ENCODE data around the gene FAN1. TPM values are rescaled to one million over a fixed set of nuclear protein-coding genes. Genes with fewer than 3 reads are reported as not detected.

FAN1 gene
- total RNA-seq, 2 donors from 2014 or later, result 25.0 to 26.0 TPM

DNA sequence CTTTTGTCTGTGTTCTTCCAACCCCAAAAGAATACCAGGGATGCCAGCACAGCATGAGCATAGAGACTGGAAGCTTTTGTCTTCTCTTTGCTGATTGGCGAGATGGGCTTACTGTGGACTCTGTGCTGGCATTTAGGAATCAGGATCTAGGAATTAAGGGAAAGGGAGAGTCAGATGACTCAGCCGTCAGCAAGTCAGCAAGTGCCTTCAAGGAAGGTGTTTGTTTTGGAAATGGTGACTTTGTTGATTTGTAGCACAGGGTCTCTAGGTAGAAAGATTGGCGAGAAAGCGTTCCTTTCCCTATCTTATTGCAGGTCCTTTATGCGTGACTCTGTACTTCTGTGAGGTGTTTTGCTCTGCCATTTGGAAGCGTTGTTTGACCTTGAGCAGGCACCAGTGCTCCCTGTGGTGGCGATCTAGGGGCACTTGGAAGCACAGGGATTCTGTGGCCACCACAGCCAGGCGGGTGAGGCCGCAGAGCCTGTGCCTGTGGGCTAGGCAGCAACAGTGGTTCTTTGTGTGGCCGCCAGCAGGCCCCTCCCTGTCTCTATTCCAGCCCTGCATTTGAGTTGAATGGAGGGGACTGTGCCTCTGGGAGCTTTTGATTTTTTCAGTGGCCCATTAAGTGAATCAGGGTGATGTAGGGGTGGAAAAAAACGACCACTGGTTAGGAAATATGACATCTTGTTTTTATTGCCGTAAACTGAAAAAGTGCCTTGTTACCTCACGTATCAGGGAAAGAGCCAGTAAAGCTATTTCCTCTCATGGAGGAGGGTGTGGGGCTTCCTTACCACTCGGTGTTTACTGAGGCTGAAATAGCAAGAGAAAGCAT lies 19.0 kb downstream of the FAN1 start:
- Histone ChIP-seq H3K4me1 (replicated peaks) (no peaks in the 10 kb centered on the region), H3K36me3 (peaks cover 9 to 10% of the 10 kb centered on the region in 2 donors), H3K27me3 (replicated peaks; ENCODE audit: insufficient read depth) (no peaks in the 10 kb centered on the region), H3K9me3 (no peaks in the 10 kb centered on the region), H3K27ac (peak overlapping the region in 1 of 2 donors; percentile 13), H3K4me3 (no peak overlapping the region)
- intact Hi-C loops (cut with DNase I), result loop anchor here (10.0 kb wide), 1 partner anchor 62 kb away; no protein-coding TSS in a partner anchor
- TF ChIP-seq, protein P1, sequence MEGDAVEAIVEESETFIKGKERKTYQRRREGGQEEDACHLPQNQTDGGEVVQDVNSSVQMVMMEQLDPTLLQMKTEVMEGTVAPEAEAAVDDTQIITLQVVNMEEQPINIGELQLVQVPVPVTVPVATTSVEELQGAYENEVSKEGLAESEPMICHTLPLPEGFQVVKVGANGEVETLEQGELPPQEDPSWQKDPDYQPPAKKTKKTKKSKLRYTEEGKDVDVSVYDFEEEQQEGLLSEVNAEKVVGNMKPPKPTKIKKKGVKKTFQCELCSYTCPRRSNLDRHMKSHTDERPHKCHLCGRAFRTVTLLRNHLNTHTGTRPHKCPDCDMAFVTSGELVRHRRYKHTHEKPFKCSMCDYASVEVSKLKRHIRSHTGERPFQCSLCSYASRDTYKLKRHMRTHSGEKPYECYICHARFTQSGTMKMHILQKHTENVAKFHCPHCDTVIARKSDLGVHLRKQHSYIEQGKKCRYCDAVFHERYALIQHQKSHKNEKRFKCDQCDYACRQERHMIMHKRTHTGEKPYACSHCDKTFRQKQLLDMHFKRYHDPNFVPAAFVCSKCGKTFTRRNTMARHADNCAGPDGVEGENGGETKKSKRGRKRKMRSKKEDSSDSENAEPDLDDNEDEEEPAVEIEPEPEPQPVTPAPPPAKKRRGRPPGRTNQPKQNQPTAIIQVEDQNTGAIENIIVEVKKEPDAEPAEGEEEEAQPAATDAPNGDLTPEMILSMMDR (IDR thresholded peaks at IDR 0.05), result no peak
- TF ChIP-seq POLR2A (IDR thresholded peaks at IDR 0.05), result no peak
- no peak for TF ChIP-seq POLR2AphosphoS5 (IDR thresholded peaks at IDR 0.05)
- 60% methylated on average over 13 of the region's 14 CpGs for WGBS
- DNase-seq (ENCODE audit: low spot score), result no peak

DNA sequence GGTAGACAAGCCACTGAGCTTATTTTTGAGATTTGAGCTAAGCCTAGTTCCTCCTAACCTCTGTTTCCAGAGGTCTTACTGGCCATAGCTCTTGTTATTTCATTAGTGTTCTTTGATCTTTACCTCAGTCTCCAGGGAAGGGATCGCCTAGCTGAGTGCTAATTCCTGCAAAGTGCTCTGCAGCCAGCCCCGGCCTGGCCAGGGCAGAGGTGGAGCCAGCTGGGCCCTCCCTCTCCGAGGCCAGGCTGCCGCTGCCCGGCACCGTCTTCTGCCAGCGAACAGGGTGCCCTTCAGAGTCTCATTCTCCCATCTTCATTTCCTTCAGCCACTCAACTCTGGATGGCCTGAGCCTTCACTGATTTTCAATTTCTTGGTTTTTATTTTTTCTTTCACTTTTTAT lies 19.7 kb downstream of the FAN1 start:
- no peak for DNase-seq (ENCODE audit: low spot score)
- WGBS, result 65% methylated on average over 7 of the region's 7 CpGs
- no peak overlapping the region for H3K4me3 ChIP-seq
- H3K9me3 ChIP-seq, result no peaks in the 10 kb centered on the region
- no peak for TF ChIP-seq POLR2AphosphoS5 (IDR thresholded peaks at IDR 0.05)
- no peak for TF ChIP-seq POLR2A (IDR thresholded peaks at IDR 0.05)
- TF ChIP-seq, protein P1 (IDR thresholded peaks at IDR 0.05), result no peak
- no peaks in the 10 kb centered on the region for H3K27me3 ChIP-seq (replicated peaks; ENCODE audit: insufficient read depth)
- peak overlapping the region in 1 of 2 donors; percentile 13 for H3K27ac ChIP-seq
- intact Hi-C loops (cut with DNase I), result loop anchor here (10.0 kb wide), 1 partner anchor 61 kb away; no protein-coding TSS in a partner anchor
- H3K4me1 ChIP-seq (replicated peaks), result no peaks in the 10 kb centered on the region
- H3K36me3 ChIP-seq, result peaks cover 9 to 10% of the 10 kb centered on the region in 2 donors

DNA sequence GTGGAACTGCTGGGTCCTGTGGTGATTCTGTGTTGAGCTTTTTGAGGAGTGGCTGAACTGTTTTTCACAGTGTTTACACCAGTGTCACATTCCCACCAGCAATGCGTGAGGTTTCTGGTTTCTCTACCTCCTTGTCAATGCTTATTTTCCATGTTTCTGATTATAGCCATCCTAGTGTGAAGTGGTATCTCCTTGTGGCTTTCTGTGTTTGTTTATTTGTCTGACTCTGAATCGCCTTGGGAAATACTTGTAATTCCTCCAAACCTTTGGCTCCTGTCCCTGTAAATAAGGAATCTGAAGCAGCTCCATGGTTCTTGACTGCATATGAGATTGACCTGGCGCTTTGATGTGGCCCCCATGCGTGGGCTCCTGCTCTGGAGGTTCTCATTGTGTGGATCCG lies 20.6 kb downstream of the FAN1 start:
- no peaks in the 10 kb centered on the region for H3K9me3 ChIP-seq
- intact Hi-C loops (cut with DNase I), result loop anchor here (10.0 kb wide), 1 partner anchor 60 kb away; no protein-coding TSS in a partner anchor
- no peak for DNase-seq (ENCODE audit: low spot score)
- TF ChIP-seq, protein P1 (IDR thresholded peaks at IDR 0.05), result no peak
- TF ChIP-seq POLR2A (IDR thresholded peaks at IDR 0.05) (no peak), POLR2AphosphoS5 (IDR thresholded peaks at IDR 0.05) (no peak)
- H3K4me1 ChIP-seq (replicated peaks), result no peaks in the 10 kb centered on the region
- WGBS, result 82% methylated on average over 5 of the region's 5 CpGs
- peaks cover 9 to 10% of the 10 kb centered on the region in 2 donors for H3K36me3 ChIP-seq
- no peak overlapping the region for H3K4me3 ChIP-seq
- H3K27ac ChIP-seq, result no peak overlapping the region
- H3K27me3 ChIP-seq (replicated peaks; ENCODE audit: insufficient read depth), result no peaks in the 10 kb centered on the region

DNA sequence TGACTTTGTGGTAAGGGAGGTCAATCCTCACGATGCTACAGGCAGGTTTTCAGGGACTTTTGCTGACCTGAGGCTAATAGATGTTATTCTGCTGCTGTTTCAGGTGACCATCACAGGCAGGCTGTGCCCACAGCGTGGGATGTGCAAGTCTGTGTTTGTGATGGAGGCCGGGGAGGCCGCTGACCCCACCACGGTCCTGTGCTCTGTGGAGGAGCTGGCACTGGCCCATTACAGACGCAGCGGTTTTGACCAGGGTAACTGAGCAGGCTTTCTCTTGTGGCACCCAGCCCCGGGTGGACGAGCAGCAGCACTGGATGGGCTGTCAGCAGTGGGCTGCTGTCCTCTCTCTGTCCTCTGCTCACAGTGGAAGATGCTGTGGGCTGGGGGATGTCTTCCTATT lies 22.0 kb downstream of the FAN1 start:
- Histone ChIP-seq H3K9me3 (no peaks in the 10 kb centered on the region), H3K27ac (no peak overlapping the region), H3K27me3 (replicated peaks; ENCODE audit: insufficient read depth) (no peaks in the 10 kb centered on the region), H3K4me1 (replicated peaks) (no peaks in the 10 kb centered on the region), H3K4me3 (no peak overlapping the region), H3K36me3 (peaks cover 9 to 10% of the 10 kb centered on the region in 2 donors)
- no peak for DNase-seq (ENCODE audit: low spot score)
- intact Hi-C loops (cut with DNase I), result loop anchor here (10.0 kb wide), 1 partner anchor 59 kb away; no protein-coding TSS in a partner anchor
- TF ChIP-seq POLR2AphosphoS5 (IDR thresholded peaks at IDR 0.05) (no peak), POLR2A (IDR thresholded peaks at IDR 0.05) (no peak)
- TF ChIP-seq, protein P1 (IDR thresholded peaks at IDR 0.05), result no peak
- WGBS, result 83% methylated on average over 9 of the region's 9 CpGs
